Fibroblast of lung (primary cell): ENCODE data around the gene TENM4. TPM values are rescaled to one million over a fixed set of nuclear protein-coding genes. Genes with fewer than 3 reads are reported as not detected.

Source experiments
- DNase-seq, 2 donors: peaks; one replicate each; pipeline versions ENCODE4 v3.0.0 to v3.0.0-alpha.2; 2010; ENCODE audit warnings: low read depth in 2 of 2
- H2AFZ ChIP-seq: 2 replicates; pipeline ENCODE4 v1.5.1; 2012; ENCODE audit warnings: low read length, control low read depth, inconsistent platforms
- H3K27ac ChIP-seq: 2 replicates; pipeline ENCODE4 v1.5.1; 2011; ENCODE audit warnings: low read length, control low read depth; ENCODE audit not compliant: insufficient read depth
- H3K27me3 ChIP-seq: 2 replicates; pipeline ENCODE4 v1.5.1; 2011; ENCODE audit warnings: mild to moderate bottlenecking, low read length; ENCODE audit not compliant: control insufficient read depth, insufficient read depth
- H3K36me3 ChIP-seq: 2 replicates; pipeline ENCODE4 v1.5.1; 2011; ENCODE audit warnings: low read length; ENCODE audit not compliant: control insufficient read depth, insufficient read depth
- H3K4me1 ChIP-seq: 2 replicates; pipeline ENCODE4 v1.5.1; 2011; ENCODE audit warnings: low read length; ENCODE audit not compliant: control insufficient read depth, insufficient read depth; ENCODE audit errors: extremely low read depth
- H3K4me2 ChIP-seq: 2 replicates; pipeline ENCODE4 v1.5.1; 2011; ENCODE audit warnings: low read length, control low read depth; ENCODE audit not compliant: insufficient read depth; ENCODE audit errors: extremely low read depth
- H3K4me3 ChIP-seq, 4 experiments: fragments of 200-600 bp in 1 of 4; sonication (generic) in 1 of 4; replicated peaks in 1 of 4; 2 replicates each; pipeline ENCODE4 v1.5.1; 2011 to 2016; ENCODE audit warnings: low read length in 4 of 4, low read depth in 3 of 4, mild to moderate bottlenecking in 3 of 4, control low read depth in 2 of 4, inconsistent platforms in 1 of 4, mixed read lengths in 1 of 4; ENCODE audit not compliant: insufficient read depth in 1 of 4; ENCODE audit errors: control extremely low read depth in 1 of 4
- H3K79me2 ChIP-seq: 2 replicates; pipeline ENCODE4 v1.5.1; 2012; ENCODE audit warnings: mild to moderate bottlenecking, low read length, inconsistent platforms; ENCODE audit not compliant: control insufficient read depth, insufficient read depth
- H3K9ac ChIP-seq: 2 replicates; pipeline ENCODE4 v1.5.1; 2011; ENCODE audit warnings: mild to moderate bottlenecking, low read length, control low read depth; ENCODE audit not compliant: insufficient read depth
- H3K9me3 ChIP-seq: 2 replicates; pipeline ENCODE4 v1.5.1; 2012; ENCODE audit warnings: low read depth, low read length; ENCODE audit not compliant: control insufficient read depth, insufficient read depth
- H4K20me1 ChIP-seq: 2 replicates; pipeline ENCODE4 v1.5.1; 2011; ENCODE audit warnings: low read length; ENCODE audit not compliant: control insufficient read depth, insufficient read depth; ENCODE audit errors: extremely low read depth
- EZH2 ChIP-seq: IDR thresholded peaks from 2 replicates; pipeline ENCODE4 v1.5.1; 2012; ENCODE audit warnings: low read length, control low read depth, mild to moderate bottlenecking; ENCODE audit errors: missing control alignments
- polyA plus RNA-seq, 2 donors: library from polyadenylated mRNA; depleted of rRNA in 1 of 2; stranded (reverse) in 1 of 2; unstranded in 1 of 2; fragments of >200 nt; gene quantifications; 2 replicates each; pipeline ENCODE4 v1.2.1, GENCODE V29; 2011 to 2012; ENCODE audit warnings: missing spikeins in 1 of 2
- total RNA-seq: library from RNA; depleted of rRNA; stranded (reverse); fragments of >200 nt; gene quantifications from 2 replicates; pipeline ENCODE4 v1.2.1, GENCODE V29; 2014
- TF ChIP-seq, protein P1 (sequence below), 2 donors: IDR thresholded peaks in 1 of 2; conservative IDR thresholded peaks in 1 of 2; 1 replicate in 1 of 2; 2 replicates in 1 of 2; pipeline ENCODE4 v1.5.1; 2011 to 2012; ENCODE audit warnings: low read length in 2 of 2, control low read depth in 1 of 2, inconsistent platforms in 1 of 2, low read depth in 1 of 2, mild to moderate bottlenecking in 1 of 2

TENM4 gene
- total and polyA plus RNA-seq, 2 donors (not counting 1 experiment from before 2014, with no cell fraction given): 4.6 to 48.4 TPM

DNA sequence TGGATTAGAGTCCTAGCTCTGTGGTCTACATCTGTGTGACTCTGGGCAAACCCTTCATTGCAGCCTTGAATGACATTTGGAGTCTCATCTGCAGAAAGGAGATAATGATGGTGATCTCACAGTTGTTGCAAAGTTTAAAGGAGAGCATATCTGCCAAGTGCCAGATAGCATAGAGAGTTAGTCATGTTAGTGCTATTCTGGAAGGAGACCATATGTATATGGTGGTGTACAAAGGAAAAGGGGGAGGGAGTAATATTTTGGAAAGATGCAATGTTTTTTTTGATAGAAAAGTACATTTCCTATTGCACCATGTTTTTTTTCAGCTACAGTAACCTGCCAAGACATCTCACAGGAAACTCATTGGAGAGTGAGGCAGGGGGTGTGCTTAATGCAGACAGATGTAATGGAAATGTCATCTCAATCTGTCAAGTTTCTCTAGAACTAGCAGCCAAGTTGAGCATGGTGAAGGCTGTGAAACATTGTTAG lies 774.1 kb downstream of the TENM4 start:
- Histone ChIP-seq H2AFZ (no peak overlapping the region), H3K9ac (no peak overlapping the region), H3K9me3 (no peaks in the 10 kb centered on the region), H3K4me1 (peaks cover 2% of the 10 kb centered on the region), H3K4me3 (no peak overlapping the region), H3K27ac (no peak overlapping the region), H3K27me3 (no peaks in the 10 kb centered on the region), H4K20me1 (no peaks in the 10 kb centered on the region), H3K79me2 (no peaks in the 10 kb centered on the region), H3K4me2 (no peak overlapping the region), H3K36me3 (no peaks in the 10 kb centered on the region)
- DNase-seq: peak; percentile 49 to 66
- TF ChIP-seq, protein P1, sequence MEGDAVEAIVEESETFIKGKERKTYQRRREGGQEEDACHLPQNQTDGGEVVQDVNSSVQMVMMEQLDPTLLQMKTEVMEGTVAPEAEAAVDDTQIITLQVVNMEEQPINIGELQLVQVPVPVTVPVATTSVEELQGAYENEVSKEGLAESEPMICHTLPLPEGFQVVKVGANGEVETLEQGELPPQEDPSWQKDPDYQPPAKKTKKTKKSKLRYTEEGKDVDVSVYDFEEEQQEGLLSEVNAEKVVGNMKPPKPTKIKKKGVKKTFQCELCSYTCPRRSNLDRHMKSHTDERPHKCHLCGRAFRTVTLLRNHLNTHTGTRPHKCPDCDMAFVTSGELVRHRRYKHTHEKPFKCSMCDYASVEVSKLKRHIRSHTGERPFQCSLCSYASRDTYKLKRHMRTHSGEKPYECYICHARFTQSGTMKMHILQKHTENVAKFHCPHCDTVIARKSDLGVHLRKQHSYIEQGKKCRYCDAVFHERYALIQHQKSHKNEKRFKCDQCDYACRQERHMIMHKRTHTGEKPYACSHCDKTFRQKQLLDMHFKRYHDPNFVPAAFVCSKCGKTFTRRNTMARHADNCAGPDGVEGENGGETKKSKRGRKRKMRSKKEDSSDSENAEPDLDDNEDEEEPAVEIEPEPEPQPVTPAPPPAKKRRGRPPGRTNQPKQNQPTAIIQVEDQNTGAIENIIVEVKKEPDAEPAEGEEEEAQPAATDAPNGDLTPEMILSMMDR (conservative IDR thresholded peaks at IDR 0.05 in 1 of 2, IDR thresholded peaks at IDR 0.05 in 1 of 2; ENCODE audit: low read depth in 1 of 2, low read length in 2 of 2): no peak
- no peak for TF ChIP-seq EZH2

DNA sequence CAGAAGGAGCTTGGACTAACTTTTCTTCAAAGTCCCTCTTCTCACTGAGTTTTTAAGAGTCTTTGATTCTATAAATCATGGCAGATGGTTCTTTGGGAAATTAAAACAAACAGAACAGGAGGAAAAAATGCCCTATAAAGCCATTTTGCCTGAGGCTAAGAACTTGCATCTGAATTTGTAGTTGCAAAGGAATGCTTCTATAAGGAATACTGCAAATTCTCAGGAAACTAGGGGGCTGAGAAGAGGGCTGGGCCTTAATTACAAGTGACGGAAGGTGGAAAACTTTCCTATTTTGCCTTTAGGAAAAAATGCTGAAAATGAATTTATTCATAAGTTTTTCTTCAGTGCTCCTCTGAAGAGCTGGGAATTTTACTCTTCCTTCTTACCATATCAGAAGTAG lies 776.2 kb downstream of the TENM4 start:
- no peaks in the 10 kb centered on the region for H3K27me3 ChIP-seq
- no peak overlapping the region for H3K9ac ChIP-seq
- H2AFZ ChIP-seq: no peak overlapping the region
- no peaks in the 10 kb centered on the region for H3K9me3 ChIP-seq
- H3K4me2 ChIP-seq: no peak overlapping the region
- no peaks in the 10 kb centered on the region for H4K20me1 ChIP-seq
- TF ChIP-seq EZH2: no peak
- TF ChIP-seq, protein P1 (conservative IDR thresholded peaks at IDR 0.05 in 1 of 2, IDR thresholded peaks at IDR 0.05 in 1 of 2; ENCODE audit: low read depth in 1 of 2, low read length in 2 of 2): no peak
- no peak overlapping the region for H3K4me3 ChIP-seq
- no peak for DNase-seq
- no peaks in the 10 kb centered on the region for H3K79me2 ChIP-seq
- H3K36me3 ChIP-seq: no peaks in the 10 kb centered on the region
- H3K4me1 ChIP-seq: peaks cover 2% of the 10 kb centered on the region
- H3K27ac ChIP-seq: no peak overlapping the region

DNA sequence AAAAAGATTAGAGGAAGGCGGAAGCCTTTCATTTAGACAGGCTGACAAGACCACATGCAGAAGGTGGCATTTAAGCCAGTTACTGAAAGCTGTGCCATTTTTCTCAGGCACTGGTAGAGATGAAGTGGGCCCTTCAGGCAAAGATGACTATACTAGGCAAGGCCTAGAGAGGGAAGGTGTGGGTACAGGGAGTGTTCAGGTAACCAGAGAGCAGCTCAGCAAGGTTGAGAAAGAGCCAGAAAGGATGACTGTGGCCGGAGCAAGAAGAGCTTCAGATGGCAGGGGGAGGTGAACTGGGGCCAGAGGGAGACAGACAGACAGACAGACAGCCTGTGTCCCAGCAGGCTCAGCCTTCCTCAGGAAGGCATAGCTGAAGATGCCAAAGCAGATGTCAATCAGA lies 778.0 kb downstream of the TENM4 start:
- Histone ChIP-seq H3K36me3 (peaks cover 5% of the 10 kb centered on the region), H3K27ac (no peak overlapping the region), H3K4me2 (no peak overlapping the region), H3K79me2 (no peaks in the 10 kb centered on the region), H4K20me1 (no peaks in the 10 kb centered on the region), H3K4me3 (no peak overlapping the region), H3K9ac (no peak overlapping the region), H3K9me3 (no peaks in the 10 kb centered on the region), H3K4me1 (peaks cover 2% of the 10 kb centered on the region), H2AFZ (no peak overlapping the region), H3K27me3 (no peaks in the 10 kb centered on the region)
- TF ChIP-seq EZH2: no peak
- TF ChIP-seq, protein P1 (conservative IDR thresholded peaks at IDR 0.05 in 1 of 2, IDR thresholded peaks at IDR 0.05 in 1 of 2; ENCODE audit: low read depth in 1 of 2, low read length in 2 of 2): no peak
- DNase-seq: no peak
